ENCODE results near the gene SOX18.

DNA sequence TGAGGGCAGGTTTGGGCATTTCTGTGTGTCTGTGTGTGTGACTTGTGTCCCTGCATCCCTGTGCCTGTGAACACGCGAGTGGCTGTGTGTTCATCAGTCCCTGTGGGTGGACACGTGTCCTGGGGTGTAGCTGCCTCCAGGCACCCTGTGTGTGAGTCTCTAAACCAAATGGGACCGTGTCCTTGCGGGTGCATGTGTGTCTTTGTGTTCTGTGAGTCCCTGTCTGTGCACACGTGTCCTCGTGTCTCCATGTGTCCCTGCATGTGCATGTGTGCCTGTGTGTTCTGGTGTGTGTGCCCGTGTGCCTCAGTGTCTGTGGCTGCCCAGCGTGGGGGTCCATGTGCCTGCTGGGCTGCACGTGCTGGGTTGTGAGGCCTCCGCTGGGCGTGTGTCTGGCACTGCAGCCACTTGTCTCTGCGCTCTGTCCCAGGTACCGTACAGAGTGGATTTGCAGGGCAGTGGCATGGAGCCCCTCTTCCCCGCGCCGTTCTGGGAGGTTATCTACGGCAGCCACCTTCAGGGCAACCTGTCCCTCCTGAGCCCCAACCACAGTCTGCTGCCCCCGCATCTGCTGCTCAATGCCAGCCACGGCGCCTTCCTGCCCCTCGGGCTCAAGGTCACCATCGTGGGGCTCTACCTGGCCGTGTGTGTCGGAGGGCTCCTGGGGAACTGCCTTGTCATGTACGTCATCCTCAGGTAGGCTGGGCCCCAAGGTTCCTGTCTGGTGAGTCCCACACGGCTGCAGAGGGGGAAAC is 43.0 kb upstream of the SOX18 start:
- TF ChIP-seq, protein P1, sequence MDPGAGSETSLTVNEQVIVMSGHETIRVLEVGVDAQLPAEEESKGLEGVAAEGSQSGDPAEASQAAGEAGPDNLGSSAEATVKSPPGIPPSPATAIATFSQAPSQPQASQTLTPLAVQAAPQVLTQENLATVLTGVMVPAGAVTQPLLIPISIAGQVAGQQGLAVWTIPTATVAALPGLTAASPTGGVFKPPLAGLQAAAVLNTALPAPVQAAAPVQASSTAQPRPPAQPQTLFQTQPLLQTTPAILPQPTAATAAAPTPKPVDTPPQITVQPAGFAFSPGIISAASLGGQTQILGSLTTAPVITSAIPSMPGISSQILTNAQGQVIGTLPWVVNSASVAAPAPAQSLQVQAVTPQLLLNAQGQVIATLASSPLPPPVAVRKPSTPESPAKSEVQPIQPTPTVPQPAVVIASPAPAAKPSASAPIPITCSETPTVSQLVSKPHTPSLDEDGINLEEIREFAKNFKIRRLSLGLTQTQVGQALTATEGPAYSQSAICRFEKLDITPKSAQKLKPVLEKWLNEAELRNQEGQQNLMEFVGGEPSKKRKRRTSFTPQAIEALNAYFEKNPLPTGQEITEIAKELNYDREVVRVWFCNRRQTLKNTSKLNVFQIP (CRISPR knock-in tag; IDR thresholded peaks at IDR 0.05; ENCODE audit: borderline replicate concordance, low read depth), result no peak
- no peak for TF ChIP-seq ARNTL (CRISPR knock-in tag; IDR thresholded peaks at IDR 0.05; ENCODE audit: borderline replicate concordance, low read depth)
- no peak for TF ChIP-seq RARB (CRISPR knock-in tag; IDR thresholded peaks at IDR 0.05)
- TF ChIP-seq, protein P2, sequence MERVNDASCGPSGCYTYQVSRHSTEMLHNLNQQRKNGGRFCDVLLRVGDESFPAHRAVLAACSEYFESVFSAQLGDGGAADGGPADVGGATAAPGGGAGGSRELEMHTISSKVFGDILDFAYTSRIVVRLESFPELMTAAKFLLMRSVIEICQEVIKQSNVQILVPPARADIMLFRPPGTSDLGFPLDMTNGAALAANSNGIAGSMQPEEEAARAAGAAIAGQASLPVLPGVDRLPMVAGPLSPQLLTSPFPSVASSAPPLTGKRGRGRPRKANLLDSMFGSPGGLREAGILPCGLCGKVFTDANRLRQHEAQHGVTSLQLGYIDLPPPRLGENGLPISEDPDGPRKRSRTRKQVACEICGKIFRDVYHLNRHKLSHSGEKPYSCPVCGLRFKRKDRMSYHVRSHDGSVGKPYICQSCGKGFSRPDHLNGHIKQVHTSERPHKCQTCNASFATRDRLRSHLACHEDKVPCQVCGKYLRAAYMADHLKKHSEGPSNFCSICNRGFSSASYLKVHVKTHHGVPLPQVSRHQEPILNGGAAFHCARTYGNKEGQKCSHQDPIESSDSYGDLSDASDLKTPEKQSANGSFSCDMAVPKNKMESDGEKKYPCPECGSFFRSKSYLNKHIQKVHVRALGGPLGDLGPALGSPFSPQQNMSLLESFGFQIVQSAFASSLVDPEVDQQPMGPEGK (CRISPR knock-in tag; IDR thresholded peaks at IDR 0.05; ENCODE audit: borderline replicate concordance), result no peak
- no peak for TF ChIP-seq PPARA (CRISPR knock-in tag; IDR thresholded peaks at IDR 0.05; ENCODE audit: borderline replicate concordance)
